ENCODE data around the gene ARL6IP1. TPM values are rescaled to one million over a fixed set of nuclear protein-coding genes. Genes with fewer than 3 reads are reported as not detected.

Gene ARL6IP1
- 225 and 235 TPM in 2 replicates for total RNA-seq

- intact Hi-C loops (cut with micrococcal nuclease) = loop anchor here (1.0 to 10.0 kb wide), 9 partner anchors 11 to 913 kb away; partner anchors contain the start of genes CCP110, COQ7, IQCK and KNOP1
These were observed at the start of gene ARL6IP1 for GRCh38 chr16:18801145-18801972. Gene ARL6IP1, minus strand, starts transcription at chr16:18801549. Its CDS starts 83 bp downstream, at chr16:18801466.

- intact Hi-C loops (cut with micrococcal nuclease) = loop anchor here (10.0 kb wide), 1 partner anchor 48 kb away; no protein-coding TSS in a partner anchor
These were observed 45.1 kb upstream of the ARL6IP1 start for GRCh38 chr16:18846416-18846815.

- intact Hi-C loops (cut with micrococcal nuclease) = loop anchor here (10.0 kb wide), 1 partner anchor 52 kb away; no protein-coding TSS in a partner anchor
These were observed 41.2 kb upstream of the ARL6IP1 start for GRCh38 chr16:18842565-18842964.

- intact Hi-C loops (cut with micrococcal nuclease) = loop anchor here (10.0 kb wide), 1 partner anchor 53 kb away; no protein-coding TSS in a partner anchor
These were observed 40.6 kb upstream of the ARL6IP1 start for GRCh38 chr16:18841833-18842525.

GRCh38 chr16:18839555-18839954, 38.2 kb upstream of the ARL6IP1 start:
- intact Hi-C loops (cut with micrococcal nuclease) = no loop called here

- intact Hi-C loops (cut with micrococcal nuclease) = no loop called here
These were observed 35.4 kb upstream of the ARL6IP1 start for GRCh38 chr16:18836702-18837101.

- intact Hi-C loops (cut with micrococcal nuclease) = no loop called here
These were observed 33.5 kb upstream of the ARL6IP1 start for GRCh38 chr16:18834864-18835263.

GRCh38 chr16:18833707-18834505, 32.6 kb upstream of the ARL6IP1 start:
- intact Hi-C loops (cut with micrococcal nuclease) = no loop called here

GRCh38 chr16:18832613-18833012, 31.3 kb upstream of the ARL6IP1 start:
- intact Hi-C loops (cut with micrococcal nuclease) = no loop called here

GRCh38 chr16:18832006-18832405, 30.7 kb upstream of the ARL6IP1 start:
- intact Hi-C loops (cut with micrococcal nuclease) = no loop called here

GRCh38 chr16:18829251-18829650, 27.9 kb upstream of the ARL6IP1 start:
- intact Hi-C loops (cut with micrococcal nuclease) = loop anchor here (2.0 kb wide), 1 partner anchor 14 kb away; no protein-coding TSS in a partner anchor

- intact Hi-C loops (cut with micrococcal nuclease) = loop anchor here (2.0 kb wide), 1 partner anchor 13 kb away; no protein-coding TSS in a partner anchor
These were observed 26.5 kb upstream of the ARL6IP1 start for GRCh38 chr16:18827890-18828289.

GRCh38 chr16:18816286-18816685, 14.9 kb upstream of the ARL6IP1 start:
- intact Hi-C loops (cut with micrococcal nuclease) = no loop called here

GRCh38 chr16:18811925-18812324, 10.6 kb upstream of the ARL6IP1 start:
- intact Hi-C loops (cut with micrococcal nuclease) = no loop called here

- intact Hi-C loops (cut with micrococcal nuclease) = loop anchor here (10.0 kb wide), 1 partner anchor 906 kb away; the partner anchor contains the start of genes IQCK and KNOP1
These were observed 7.8 kb upstream of the ARL6IP1 start for GRCh38 chr16:18809165-18809564.

GRCh38 chr16:18805257-18805773, 4.0 kb upstream of the ARL6IP1 start:
- intact Hi-C loops (cut with micrococcal nuclease) = loop anchor here (10.0 kb wide), 1 partner anchor 909 kb away; the partner anchor contains the start of genes IQCK and KNOP1

- intact Hi-C loops (cut with micrococcal nuclease) = loop anchor here (1.0 to 10.0 kb wide), 2 partner anchors 37 to 910 kb away; partner anchors contain the start of genes IQCK and KNOP1
These were observed 3.2 kb upstream of the ARL6IP1 start for GRCh38 chr16:18804540-18804939.

- intact Hi-C loops (cut with micrococcal nuclease) = loop anchor here (1.0 to 10.0 kb wide), 2 partner anchors 37 to 911 kb away; partner anchors contain the start of genes IQCK and KNOP1
These were observed 2.5 kb upstream of the ARL6IP1 start for GRCh38 chr16:18803569-18804462.

GRCh38 chr16:18802767-18803343, 1.5 kb upstream of the ARL6IP1 start:
- intact Hi-C loops (cut with micrococcal nuclease) = loop anchor here (10.0 kb wide), 1 partner anchor 912 kb away; the partner anchor contains the start of genes IQCK and KNOP1
